Measurements from ENCODE around the gene NMNAT2. TPM values are rescaled to one million over a fixed set of nuclear protein-coding genes. Genes with fewer than 3 reads are reported as not detected.

The NMNAT2 gene
- polyA plus RNA-seq, 3 donors, result 0.22 to 0.43 TPM; not detected in 1

DNA sequence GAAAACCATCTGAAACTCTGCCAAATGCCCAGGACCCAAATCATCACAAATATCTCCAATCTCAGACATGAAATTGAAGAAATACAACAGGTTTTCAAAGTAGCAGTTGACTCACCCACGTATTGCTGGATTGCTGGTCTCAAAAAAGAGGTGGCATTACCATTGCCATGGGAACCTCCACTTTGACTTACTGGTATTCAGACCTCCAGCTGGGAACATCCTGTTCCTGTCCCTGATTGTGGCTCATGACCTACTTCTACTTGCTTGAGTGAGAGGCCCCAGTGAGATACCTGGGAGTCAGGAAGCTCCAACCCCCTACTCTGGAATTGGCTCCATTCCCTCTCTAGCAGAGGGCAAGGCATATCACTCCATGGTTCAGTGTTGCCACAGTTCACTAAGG is 64.6 kb downstream of the NMNAT2 start:
- H3K9me3 ChIP-seq (replicated peaks in 1 of 2; ENCODE audit: control insufficient read depth in 1 of 2, insufficient read depth in 1 of 2, low read length in 2 of 2), result no peaks in the 10 kb centered on the region
- H3K4me2 ChIP-seq (replicated peaks; ENCODE audit: extremely low read depth, low read length, poor library complexity, severe bottlenecking), result no peak overlapping the region
- intact Hi-C loops (cut with micrococcal nuclease), result no loop called here
- H3K4me3 ChIP-seq (replicated peaks in 1 of 3; ENCODE audit: low read depth in 2 of 3, low read length in 3 of 3), result no peak overlapping the region
- Mint-ChIP-seq H3K4me1 (no peaks in the 10 kb centered on the region), H3K27ac (no peak overlapping the region), H3K36me3 (no peaks in the 10 kb centered on the region), H3K4me3 (no peak overlapping the region), H3K27me3 (ENCODE audit: low read depth in 3 of 3) (peaks cover 4 to 17% (median 13%) of the 10 kb centered on the region in 3 donors), H3K9me3 (peaks cover 0 to 7% (median 2%) of the 10 kb centered on the region in 7 donors)
- H2AFZ ChIP-seq (ENCODE audit: insufficient read depth, low read depth, low read length, poor library complexity, severe bottlenecking), result no peak overlapping the region
- peaks cover 9 to 12% of the 10 kb centered on the region in 2 donors for H3K27me3 ChIP-seq (ENCODE audit: control insufficient read depth in 2 of 2, insufficient read depth in 2 of 2, low read length in 2 of 2)
- no peaks in the 10 kb centered on the region for H4K20me1 ChIP-seq (ENCODE audit: insufficient read depth, low read length)
- 88% methylated on average over 1 of the region's 1 CpG for whole genome bisulfite sequencing (ENCODE audit: insufficient coverage)
- H3K9ac ChIP-seq (ENCODE audit: insufficient read depth, low read length, poor library complexity, severe bottlenecking), result no peak overlapping the region
- H3K27ac ChIP-seq (ENCODE audit: low read depth in 1 of 2, low read length in 2 of 2), result no peak overlapping the region
- no peaks in the 10 kb centered on the region for H3K36me3 ChIP-seq (replicated peaks in 1 of 2; ENCODE audit: control insufficient read depth in 1 of 2, insufficient read depth in 2 of 2, low read length in 2 of 2)
- DNase-seq, result no peak
- no peaks in the 10 kb centered on the region for H3K4me1 ChIP-seq (ENCODE audit: control insufficient read depth in 1 of 2, insufficient read depth in 2 of 2, low read length in 2 of 2)
- H3K79me2 ChIP-seq (ENCODE audit: insufficient read depth, low read length), result no peaks in the 10 kb centered on the region
- TF ChIP-seq, protein P1, sequence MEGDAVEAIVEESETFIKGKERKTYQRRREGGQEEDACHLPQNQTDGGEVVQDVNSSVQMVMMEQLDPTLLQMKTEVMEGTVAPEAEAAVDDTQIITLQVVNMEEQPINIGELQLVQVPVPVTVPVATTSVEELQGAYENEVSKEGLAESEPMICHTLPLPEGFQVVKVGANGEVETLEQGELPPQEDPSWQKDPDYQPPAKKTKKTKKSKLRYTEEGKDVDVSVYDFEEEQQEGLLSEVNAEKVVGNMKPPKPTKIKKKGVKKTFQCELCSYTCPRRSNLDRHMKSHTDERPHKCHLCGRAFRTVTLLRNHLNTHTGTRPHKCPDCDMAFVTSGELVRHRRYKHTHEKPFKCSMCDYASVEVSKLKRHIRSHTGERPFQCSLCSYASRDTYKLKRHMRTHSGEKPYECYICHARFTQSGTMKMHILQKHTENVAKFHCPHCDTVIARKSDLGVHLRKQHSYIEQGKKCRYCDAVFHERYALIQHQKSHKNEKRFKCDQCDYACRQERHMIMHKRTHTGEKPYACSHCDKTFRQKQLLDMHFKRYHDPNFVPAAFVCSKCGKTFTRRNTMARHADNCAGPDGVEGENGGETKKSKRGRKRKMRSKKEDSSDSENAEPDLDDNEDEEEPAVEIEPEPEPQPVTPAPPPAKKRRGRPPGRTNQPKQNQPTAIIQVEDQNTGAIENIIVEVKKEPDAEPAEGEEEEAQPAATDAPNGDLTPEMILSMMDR (IDR thresholded peaks at IDR 0.05), result no peak

DNA sequence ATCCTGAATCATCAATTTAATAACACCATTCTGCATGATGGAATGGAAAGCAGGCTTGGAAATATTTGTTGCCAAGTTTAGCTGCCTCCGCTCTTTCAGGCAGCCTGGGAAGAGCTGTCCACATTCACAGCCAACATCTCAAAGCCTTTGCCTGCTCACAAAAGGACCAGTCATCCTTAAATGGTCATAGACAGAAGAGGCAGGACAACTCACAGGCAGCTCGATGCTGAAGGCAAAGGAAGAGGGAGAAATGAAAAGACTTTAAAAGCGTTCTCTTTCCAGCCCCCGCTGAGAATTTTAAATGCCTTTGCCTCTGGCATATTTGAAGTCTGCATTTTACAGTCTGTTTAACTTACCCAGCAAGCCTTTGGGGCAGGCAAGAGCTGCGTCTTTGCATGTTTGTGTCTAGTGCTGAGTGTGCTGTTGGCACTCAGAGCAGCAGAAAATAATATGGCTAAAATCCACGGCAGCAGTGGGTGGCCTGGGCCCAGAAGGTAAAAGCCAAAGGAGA is 68.9 kb downstream of the NMNAT2 start:
- WGBS (ENCODE audit: insufficient coverage), result 74% methylated on average over 5 of the region's 6 CpGs

More for the DNA sequence above, 68.9 kb downstream of the NMNAT2 start:
- intact Hi-C loops (cut with micrococcal nuclease), result no loop called here
- Histone ChIP-seq H3K27me3 (ENCODE audit: control insufficient read depth in 2 of 2, insufficient read depth in 2 of 2, low read length in 2 of 2) (peaks cover 9 to 15% of the 10 kb centered on the region in 2 donors), H2AFZ (ENCODE audit: insufficient read depth, low read depth, low read length, poor library complexity, severe bottlenecking) (no peak overlapping the region), H3K79me2 (ENCODE audit: insufficient read depth, low read length) (no peaks in the 10 kb centered on the region), H3K9me3 (replicated peaks in 1 of 2; ENCODE audit: control insufficient read depth in 1 of 2, insufficient read depth in 1 of 2, low read length in 2 of 2) (no peaks in the 10 kb centered on the region), H3K4me3 (replicated peaks in 1 of 3; ENCODE audit: low read depth in 2 of 3, low read length in 3 of 3) (no peak overlapping the region), H3K4me1 (ENCODE audit: control insufficient read depth in 1 of 2, insufficient read depth in 2 of 2, low read length in 2 of 2) (peaks cover 4 to 9% of the 10 kb centered on the region in 2 donors), H3K4me2 (replicated peaks; ENCODE audit: extremely low read depth, low read length, poor library complexity, severe bottlenecking) (no peak overlapping the region), H3K9ac (ENCODE audit: insufficient read depth, low read length, poor library complexity, severe bottlenecking) (no peak overlapping the region), H3K27ac (ENCODE audit: low read depth in 1 of 2, low read length in 2 of 2) (no peak overlapping the region), H3K36me3 (replicated peaks in 1 of 2; ENCODE audit: control insufficient read depth in 1 of 2, insufficient read depth in 2 of 2, low read length in 2 of 2) (no peaks in the 10 kb centered on the region), H4K20me1 (ENCODE audit: insufficient read depth, low read length) (no peaks in the 10 kb centered on the region)
- TF ChIP-seq, protein P1 (IDR thresholded peaks at IDR 0.05), result no peak
- Mint-ChIP-seq H3K27ac (peak overlapping the region in 1 of 7 donors; percentile 8), H3K9me3 (peaks cover 0 to 1% (median 0%) of the 10 kb centered on the region in 7 donors), H3K4me3 (peak overlapping the region in 1 of 2 donors; percentile 50), H3K4me1 (peaks cover 9% of the 10 kb centered on the region), H3K36me3 (no peaks in the 10 kb centered on the region), H3K27me3 (ENCODE audit: low read depth in 3 of 3) (peaks cover 11 to 14% (median 12%) of the 10 kb centered on the region in 3 donors)
- no peak for DNase-seq

Measured in CD14-positive monocyte (primary cell).